ENCODE results near the gene HADHB. TPM values are rescaled to one million over a fixed set of nuclear protein-coding genes. Genes with fewer than 3 reads are reported as not detected.
A peak's percentile ranks its signal among the peaks of the same experiment; 100 is the strongest.

Gene HADHB
- total and polyA plus RNA-seq, 2 of the 13 experiments (the other 11 are each of a cell fraction or from before 2014, with no cell fraction given), result 112 to 238 TPM

GRCh38 chr2:26244309-26245230 is at the start of gene HADHB, which contains the start of gene HADHA (continued):
- TF ChIP-seq ZNF639 (CRISPR knock-in tag; conservative IDR thresholded peaks at IDR 0.05) (peak; percentile 73), MLX (CRISPR knock-in tag; IDR thresholded peaks at IDR 0.05) (no peak; the same call in 1 of the 2 replicates), ZBTB7B (CRISPR knock-in tag; IDR thresholded peaks at IDR 0.05) (peak; percentile 72; the same call in 1 of the 2 replicates), ZNF251 (CRISPR knock-in tag; IDR thresholded peaks at IDR 0.05) (no peak), ZNF329 (CRISPR knock-in tag; IDR thresholded peaks at IDR 0.05; ENCODE audit: low read depth) (peak; percentile 64), BHLHE40 (IDR thresholded peaks at IDR 0.05; ENCODE audit: low read length) (no peak; the same call in 1 of the 2 replicates), SOX5 (CRISPR knock-in tag; IDR thresholded peaks at IDR 0.05; ENCODE audit: borderline replicate concordance) (peak; percentile 41; the same call in 1 of the 2 replicates), EHMT2 (IDR thresholded peaks at IDR 0.05; ENCODE audit: borderline replicate concordance, low read depth, low read length) (no peak; the same call in 1 of the 2 replicates), DNMT3B (CRISPR knock-in tag; conservative IDR thresholded peaks at IDR 0.05) (peak; percentile 87; the same call in 1 of the 2 replicates), ZNF256 (CRISPR knock-in tag; conservative IDR thresholded peaks at IDR 0.05) (no peak; the same call in 1 of the 2 replicates), ZNF33A (CRISPR knock-in tag; IDR thresholded peaks at IDR 0.05; ENCODE audit: borderline replicate concordance) (peak; percentile 94; the same call in 1 of the 2 replicates), NFE2 (CRISPR knock-in tag; IDR thresholded peaks at IDR 0.05) (no peak), SSRP1 (CRISPR knock-in tag; IDR thresholded peaks at IDR 0.05) (no peak), ZNF567 (CRISPR knock-in tag; IDR thresholded peaks at IDR 0.05; ENCODE audit: borderline replicate concordance) (no peak), ZNF576 (CRISPR knock-in tag; IDR thresholded peaks at IDR 0.05) (0 out of 2 replicates have a peak, but pooled peaks have one; percentile 56), ZNF644 (CRISPR knock-in tag; IDR thresholded peaks at IDR 0.05; ENCODE audit: low read depth) (no peak), TEAD3 (CRISPR knock-in tag; optimal IDR thresholded peaks at IDR 0.05; ENCODE audit: borderline replicate concordance) (peak; percentile 84), ZC3H13 (CRISPR knock-in tag; IDR thresholded peaks at IDR 0.05) (no peak; the same call in 1 of the 2 replicates), CREB1 (IDR thresholded peaks at IDR 0.05) (no peak), CREB1 (CRISPR knock-in tag; IDR thresholded peaks at IDR 0.05) (0 out of 2 replicates have a peak, but pooled peaks have one; percentile 62)
- TF ChIP-seq, protein P1, sequence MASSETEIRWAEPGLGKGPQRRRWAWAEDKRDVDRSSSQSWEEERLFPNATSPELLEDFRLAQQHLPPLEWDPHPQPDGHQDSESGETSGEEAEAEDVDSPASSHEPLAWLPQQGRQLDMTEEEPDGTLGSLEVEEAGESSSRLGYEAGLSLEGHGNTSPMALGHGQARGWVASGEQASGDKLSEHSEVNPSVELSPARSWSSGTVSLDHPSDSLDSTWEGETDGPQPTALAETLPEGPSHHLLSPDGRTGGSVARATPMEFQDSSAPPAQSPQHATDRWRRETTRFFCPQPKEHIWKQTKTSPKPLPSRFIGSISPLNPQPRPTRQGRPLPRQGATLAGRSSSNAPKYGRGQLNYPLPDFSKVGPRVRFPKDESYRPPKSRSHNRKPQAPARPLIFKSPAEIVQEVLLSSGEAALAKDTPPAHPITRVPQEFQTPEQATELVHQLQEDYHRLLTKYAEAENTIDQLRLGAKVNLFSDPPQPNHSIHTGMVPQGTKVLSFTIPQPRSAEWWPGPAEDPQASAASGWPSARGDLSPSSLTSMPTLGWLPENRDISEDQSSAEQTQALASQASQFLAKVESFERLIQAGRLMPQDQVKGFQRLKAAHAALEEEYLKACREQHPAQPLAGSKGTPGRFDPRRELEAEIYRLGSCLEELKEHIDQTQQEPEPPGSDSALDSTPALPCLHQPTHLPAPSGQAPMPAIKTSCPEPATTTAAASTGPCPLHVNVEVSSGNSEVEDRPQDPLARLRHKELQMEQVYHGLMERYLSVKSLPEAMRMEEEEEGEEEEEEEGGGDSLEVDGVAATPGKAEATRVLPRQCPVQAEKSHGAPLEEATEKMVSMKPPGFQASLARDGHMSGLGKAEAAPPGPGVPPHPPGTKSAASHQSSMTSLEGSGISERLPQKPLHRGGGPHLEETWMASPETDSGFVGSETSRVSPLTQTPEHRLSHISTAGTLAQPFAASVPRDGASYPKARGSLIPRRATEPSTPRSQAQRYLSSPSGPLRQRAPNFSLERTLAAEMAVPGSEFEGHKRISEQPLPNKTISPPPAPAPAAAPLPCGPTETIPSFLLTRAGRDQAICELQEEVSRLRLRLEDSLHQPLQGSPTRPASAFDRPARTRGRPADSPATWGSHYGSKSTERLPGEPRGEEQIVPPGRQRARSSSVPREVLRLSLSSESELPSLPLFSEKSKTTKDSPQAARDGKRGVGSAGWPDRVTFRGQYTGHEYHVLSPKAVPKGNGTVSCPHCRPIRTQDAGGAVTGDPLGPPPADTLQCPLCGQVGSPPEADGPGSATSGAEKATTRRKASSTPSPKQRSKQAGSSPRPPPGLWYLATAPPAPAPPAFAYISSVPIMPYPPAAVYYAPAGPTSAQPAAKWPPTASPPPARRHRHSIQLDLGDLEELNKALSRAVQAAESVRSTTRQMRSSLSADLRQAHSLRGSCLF (CRISPR knock-in tag; IDR thresholded peaks at IDR 0.05; ENCODE audit: borderline replicate concordance), result no peak
- TF ChIP-seq, protein P2, sequence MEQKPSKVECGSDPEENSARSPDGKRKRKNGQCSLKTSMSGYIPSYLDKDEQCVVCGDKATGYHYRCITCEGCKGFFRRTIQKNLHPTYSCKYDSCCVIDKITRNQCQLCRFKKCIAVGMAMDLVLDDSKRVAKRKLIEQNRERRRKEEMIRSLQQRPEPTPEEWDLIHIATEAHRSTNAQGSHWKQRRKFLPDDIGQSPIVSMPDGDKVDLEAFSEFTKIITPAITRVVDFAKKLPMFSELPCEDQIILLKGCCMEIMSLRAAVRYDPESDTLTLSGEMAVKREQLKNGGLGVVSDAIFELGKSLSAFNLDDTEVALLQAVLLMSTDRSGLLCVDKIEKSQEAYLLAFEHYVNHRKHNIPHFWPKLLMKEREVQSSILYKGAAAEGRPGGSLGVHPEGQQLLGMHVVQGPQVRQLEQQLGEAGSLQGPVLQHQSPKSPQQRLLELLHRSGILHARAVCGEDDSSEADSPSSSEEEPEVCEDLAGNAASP (CRISPR knock-in tag; IDR thresholded peaks at IDR 0.05; ENCODE audit: borderline replicate concordance), result peak; percentile 98
